PC-3 (cell line): Measurements from ENCODE around the gene PRKCE. TPM values are rescaled to one million over a fixed set of nuclear protein-coding genes. Genes with fewer than 3 reads are reported as not detected.

Source experiments
- ATAC-seq: fragments of 200-7000 bp; cut with Tn5 transposase; 2 replicates; pipeline ENCODE4 v1.9.1; 2020; ENCODE audit warnings: mild to moderate bottlenecking, moderate library complexity
- BruUV-seq: library from RNA; stranded (reverse); fragments of 400-500 nt; replicated peaks from 2 replicates; lab custom pipeline; 2021; lab: Mats Ljungman, UMichigan
- CTCF ChIA-PET: fragments of 300-600 bp; sonication (Branson Sonifier 250); formaldehyde crosslinking; loops from one replicate; lab custom pipeline; 2022; ENCODE audit warnings: antibody characterized with exemption; lab: Charles Lee
- POLR2A ChIA-PET: fragments of 300-600 bp; sonication (Branson Sonifier 250); formaldehyde crosslinking; loops from one replicate; lab custom pipeline; 2022; ENCODE audit warnings: antibody characterized with exemption; ENCODE audit not compliant: unreplicated experiment; lab: Charles Lee
- DNase-seq: peaks from one replicate; pipeline ENCODE4 v3.0.0-alpha.2; 2015
- H2AFZ ChIP-seq: fragments of 300-600 bp; sonication (generic); 2 replicates; pipeline ENCODE4 v1.6.0; 2016; ENCODE audit warnings: antibody characterized with exemption, low read length
- H3F3A ChIP-seq: fragments of 300-600 bp; sonication (generic); one replicate; pipeline ENCODE4 v1.6.0; 2017; ENCODE audit warnings: antibody characterized with exemption, low read length, control low read depth, mild to moderate bottlenecking; ENCODE audit not compliant: unreplicated experiment
- H3K27ac ChIP-seq: fragments of 300-600 bp; sonication (generic); 2 replicates; pipeline ENCODE4 v1.5.1; 2016; ENCODE audit warnings: mild to moderate bottlenecking, low read length
- H3K27me3 ChIP-seq: fragments of 300-600 bp; sonication (generic); 2 replicates; pipeline ENCODE4 v1.6.1; 2016; ENCODE audit warnings: low read length, mixed read lengths
- H3K36me3 ChIP-seq: fragments of 300-600 bp; sonication (generic); 2 replicates; pipeline ENCODE4 v1.6.1; 2016; ENCODE audit warnings: low read depth, mixed run types, low read length, mixed read lengths
- H3K4me1 ChIP-seq: fragments of 300-600 bp; sonication (generic); 2 replicates; pipeline ENCODE4 v1.5.1; 2016; ENCODE audit warnings: low read length; ENCODE audit not compliant: insufficient read depth
- H3K4me2 ChIP-seq: fragments of 300-600 bp; sonication (generic); 2 replicates; pipeline ENCODE4 v1.6.0; 2016; ENCODE audit warnings: low read length
- H3K4me3 ChIP-seq: fragments of 300-600 bp; sonication (generic); 2 replicates; pipeline ENCODE4 v1.5.1; 2016; ENCODE audit warnings: mild to moderate bottlenecking, low read length, mixed read lengths
- H3K79me2 ChIP-seq: fragments of 300-600 bp; sonication (generic); 2 replicates; pipeline ENCODE4 v1.6.1; 2017; ENCODE audit warnings: low read length, mixed read lengths
- H3K9ac ChIP-seq: fragments of 300-600 bp; sonication (generic); 2 replicates; pipeline ENCODE4 v1.6.0; 2016; ENCODE audit warnings: mild to moderate bottlenecking, low read length
- H3K9me2 ChIP-seq: fragments of 300-600 bp; sonication (generic); replicated peaks from 2 replicates; pipeline ENCODE4 v1.6.1; 2016; ENCODE audit warnings: mixed run types, low read length, mixed read lengths
- H3K9me3 ChIP-seq: fragments of 300-600 bp; sonication (generic); 2 replicates; pipeline ENCODE4 v1.6.1; 2016; ENCODE audit warnings: low read length, mixed read lengths
- H4K20me1 ChIP-seq: fragments of 300-600 bp; sonication (generic); 2 replicates; pipeline ENCODE4 v1.6.1; 2016; ENCODE audit warnings: low read length, mixed read lengths
- CTCF ChIP-seq: fragments of 300-600 bp; sonication (generic); conservative IDR thresholded peaks from 2 replicates; pipeline ENCODE4 v1.5.1; 2017; ENCODE audit warnings: antibody characterized with exemption, low read depth, mild to moderate bottlenecking, low read length
- EZH2 ChIP-seq: fragments of 300-600 bp; sonication (generic); IDR thresholded peaks from one replicate; pipeline ENCODE4 v1.6.1; 2017; ENCODE audit warnings: antibody characterized with exemption, mild to moderate bottlenecking, low read length; ENCODE audit not compliant: unreplicated experiment
- EZH2phosphoT487 ChIP-seq: fragments of 300-600 bp; sonication (generic); IDR thresholded peaks from 2 replicates; pipeline ENCODE4 v1.6.1; 2018; ENCODE audit warnings: mild to moderate bottlenecking, antibody characterized with exemption, low read length, borderline replicate concordance
- intact Hi-C: fragments of 100-400 bp; cut with micrococcal nuclease; formaldehyde crosslinking; loops from 2 replicates; pipeline ENCODE4 v1.9.0; 2023
- total RNA-seq: library from RNA; depleted of rRNA; stranded (reverse); fragments of >200 nt; gene quantifications from 2 replicates; pipeline ENCODE4 v1.2.3, GENCODE V29; 2014

The PRKCE gene
- total RNA-seq, 1 experiment from 2014 or later: 7.0 TPM

- no peaks in the 10 kb centered on the region for H3K9me2 ChIP-seq
- peaks cover 43% of the 10 kb centered on the region for H3K4me1 ChIP-seq
- H3K4me3 ChIP-seq: no peak overlapping the region
- no peak overlapping the region for H3K27ac ChIP-seq
- DNase-seq (no peak), ATAC-seq (no peak)
- no TSS peak for BruUV-seq
- no peak overlapping the region for H2AFZ ChIP-seq
- TF ChIP-seq EZH2 (no peak), EZH2phosphoT487 (no peak), CTCF (no peak)
- no peaks in the 10 kb centered on the region for H3K36me3 ChIP-seq
- H3F3A ChIP-seq: peaks cover 10% of the 10 kb centered on the region
- ChIA-PET CTCF (no interaction called here), POLR2A (no interaction called here)
- H3K9me3 ChIP-seq: no peaks in the 10 kb centered on the region
- H3K4me2 ChIP-seq: no peak overlapping the region
- no peaks in the 10 kb centered on the region for H3K27me3 ChIP-seq
- no peaks in the 10 kb centered on the region for H4K20me1 ChIP-seq
- H3K79me2 ChIP-seq: no peaks in the 10 kb centered on the region
- no peak overlapping the region for H3K9ac ChIP-seq
- intact Hi-C loops: no loop called here
Observed at GRCh38 chr2:46077522-46078107, 426.1 kb downstream of the PRKCE start.

GRCh38 chr2:46079985-46080560 lies 428.6 kb downstream of the PRKCE start:
- no peak for ATAC-seq
- POLR2A ChIA-PET: interaction anchor here (0.6 kb wide), 1 partner anchor 162 kb away, joined by 8 read pairs; no protein-coding TSS in a partner anchor
- CTCF ChIA-PET: no interaction called here
- H3K27me3 ChIP-seq: no peaks in the 10 kb centered on the region
- H3K9ac ChIP-seq: no peak overlapping the region
- H3K9me3 ChIP-seq: no peaks in the 10 kb centered on the region
- DNase-seq: no peak
- no peak overlapping the region for H3K27ac ChIP-seq
- intact Hi-C loops: no loop called here
- no TSS peak for BruUV-seq
- H3K36me3 ChIP-seq: no peaks in the 10 kb centered on the region
- no peak for TF ChIP-seq CTCF
- H3K9me2 ChIP-seq: no peaks in the 10 kb centered on the region
- no peaks in the 10 kb centered on the region for H3K79me2 ChIP-seq
- H3K4me2 ChIP-seq: no peak overlapping the region
- H4K20me1 ChIP-seq: no peaks in the 10 kb centered on the region
- H3K4me1 ChIP-seq: peaks cover 20% of the 10 kb centered on the region
- H3K4me3 ChIP-seq: no peak overlapping the region
- no peak overlapping the region for H2AFZ ChIP-seq
- H3F3A ChIP-seq: no peaks in the 10 kb centered on the region
